ENCODE results near the gene ITPRIP. TPM values are rescaled to one million over a fixed set of nuclear protein-coding genes. Genes with fewer than 3 reads are reported as not detected.

Gene ITPRIP
- polyA plus RNA-seq, 1 experiment: 33.6 TPM

DNA sequence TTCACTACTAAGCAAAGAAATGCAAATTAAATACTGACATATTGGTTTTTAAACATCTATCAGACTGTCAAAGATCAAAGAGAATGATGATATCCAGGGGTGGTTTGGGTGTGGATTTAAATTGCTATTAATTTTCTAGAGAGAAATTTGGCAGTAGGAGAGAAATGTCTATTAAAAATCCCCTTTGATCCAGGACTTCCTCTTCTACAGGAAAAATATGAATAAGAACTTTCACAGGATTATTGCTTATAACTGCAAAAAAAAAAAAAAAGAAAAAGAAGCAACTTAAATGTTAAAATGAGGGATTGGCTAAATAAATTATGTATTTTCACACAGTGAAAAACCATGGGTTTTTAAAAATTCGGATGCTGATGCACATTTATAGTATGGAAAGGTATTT is 36.3 kb upstream of the ITPRIP start:
- ChIA-PET POLR2A (no interaction called here), CTCF (interaction anchor here (0.9 kb wide), 1 partner anchor 32 kb away, joined by 3 read pairs; no protein-coding TSS in a partner anchor)
- TF ChIP-seq, protein P1, sequence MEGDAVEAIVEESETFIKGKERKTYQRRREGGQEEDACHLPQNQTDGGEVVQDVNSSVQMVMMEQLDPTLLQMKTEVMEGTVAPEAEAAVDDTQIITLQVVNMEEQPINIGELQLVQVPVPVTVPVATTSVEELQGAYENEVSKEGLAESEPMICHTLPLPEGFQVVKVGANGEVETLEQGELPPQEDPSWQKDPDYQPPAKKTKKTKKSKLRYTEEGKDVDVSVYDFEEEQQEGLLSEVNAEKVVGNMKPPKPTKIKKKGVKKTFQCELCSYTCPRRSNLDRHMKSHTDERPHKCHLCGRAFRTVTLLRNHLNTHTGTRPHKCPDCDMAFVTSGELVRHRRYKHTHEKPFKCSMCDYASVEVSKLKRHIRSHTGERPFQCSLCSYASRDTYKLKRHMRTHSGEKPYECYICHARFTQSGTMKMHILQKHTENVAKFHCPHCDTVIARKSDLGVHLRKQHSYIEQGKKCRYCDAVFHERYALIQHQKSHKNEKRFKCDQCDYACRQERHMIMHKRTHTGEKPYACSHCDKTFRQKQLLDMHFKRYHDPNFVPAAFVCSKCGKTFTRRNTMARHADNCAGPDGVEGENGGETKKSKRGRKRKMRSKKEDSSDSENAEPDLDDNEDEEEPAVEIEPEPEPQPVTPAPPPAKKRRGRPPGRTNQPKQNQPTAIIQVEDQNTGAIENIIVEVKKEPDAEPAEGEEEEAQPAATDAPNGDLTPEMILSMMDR (IDR thresholded peaks at IDR 0.05; ENCODE audit: insufficient read depth, low read depth, low read length): no peak
- Histone ChIP-seq H3K4me3 (ENCODE audit: low read depth, low read length) (no peak overlapping the region), H3K27me3 (ENCODE audit: control insufficient read depth, insufficient read depth, low read length) (no peaks in the 10 kb centered on the region), H3K36me3 (ENCODE audit: control insufficient read depth, insufficient read depth, low read length) (no peaks in the 10 kb centered on the region)
- DNase-seq (ENCODE audit: low read depth): no peak

GRCh38 chr10:104371753-104372152 is 33.5 kb upstream of the ITPRIP start:
- POLR2A ChIA-PET: no interaction called here
- H3K27me3 ChIP-seq (ENCODE audit: control insufficient read depth, insufficient read depth, low read length): no peaks in the 10 kb centered on the region
- TF ChIP-seq, protein P1 (IDR thresholded peaks at IDR 0.05; ENCODE audit: insufficient read depth, low read depth, low read length): no peak
- CTCF ChIA-PET: no interaction called here
- no peak for DNase-seq (ENCODE audit: low read depth)
- no peak overlapping the region for H3K4me3 ChIP-seq (ENCODE audit: low read depth, low read length)
- H3K36me3 ChIP-seq (ENCODE audit: control insufficient read depth, insufficient read depth, low read length): no peaks in the 10 kb centered on the region

DNA sequence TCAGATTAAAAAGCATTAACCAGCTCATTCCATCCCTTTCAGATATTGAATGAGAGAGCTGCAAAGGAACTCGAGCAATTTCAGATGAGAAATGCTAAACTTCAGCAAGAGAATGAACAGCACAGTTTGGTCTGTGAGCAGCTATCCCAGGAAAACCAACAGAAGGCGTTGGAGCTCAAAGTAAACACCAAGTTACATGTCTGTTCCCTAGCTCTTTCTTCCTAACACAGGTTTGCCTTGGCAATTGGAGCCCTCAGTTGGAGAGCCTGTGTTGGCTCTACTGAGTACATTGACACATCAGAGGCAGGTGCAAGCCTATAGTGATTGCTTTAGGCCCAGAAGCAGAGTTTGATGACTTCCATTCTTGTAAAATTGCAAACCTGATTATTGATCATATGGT is 30.1 kb upstream of the ITPRIP start:
- no peaks in the 10 kb centered on the region for H3K36me3 ChIP-seq (ENCODE audit: control insufficient read depth, insufficient read depth, low read length)
- CTCF ChIA-PET: interaction anchor here (0.9 to 1.4 kb wide), 3 partner anchors 9 to 77 kb away, joined by 3 to 4 read pairs (median 3); partner anchors contain the start of gene CFAP58
- POLR2A ChIA-PET: no interaction called here
- no peak for DNase-seq (ENCODE audit: low read depth)
- H3K4me3 ChIP-seq (ENCODE audit: low read depth, low read length): no peak overlapping the region
- TF ChIP-seq, protein P1 (IDR thresholded peaks at IDR 0.05; ENCODE audit: insufficient read depth, low read depth, low read length): no peak
- H3K27me3 ChIP-seq (ENCODE audit: control insufficient read depth, insufficient read depth, low read length): no peaks in the 10 kb centered on the region

DNA sequence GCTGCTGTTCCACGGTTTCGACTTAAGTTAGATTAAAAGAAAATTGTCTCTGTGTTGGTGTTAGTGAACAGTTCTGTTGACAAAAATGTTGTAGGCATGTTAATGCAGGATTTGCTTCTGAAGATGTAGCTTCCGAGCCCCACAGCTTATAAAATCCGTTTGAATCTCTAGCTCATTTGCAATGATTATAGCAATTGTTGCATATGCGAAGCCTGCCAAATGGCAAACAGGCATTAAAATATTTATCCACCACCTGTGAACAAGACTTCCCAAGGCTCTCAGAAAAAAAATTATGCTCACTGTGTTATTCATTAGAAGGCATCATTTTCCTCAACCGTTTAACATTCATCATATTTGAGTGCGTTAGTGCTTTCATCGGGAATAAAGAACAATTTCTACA is 29.6 kb upstream of the ITPRIP start:
- CTCF ChIA-PET: no interaction called here
- TF ChIP-seq, protein P1 (IDR thresholded peaks at IDR 0.05; ENCODE audit: insufficient read depth, low read depth, low read length): no peak
- H3K27me3 ChIP-seq (ENCODE audit: control insufficient read depth, insufficient read depth, low read length): no peaks in the 10 kb centered on the region
- H3K4me3 ChIP-seq (ENCODE audit: low read depth, low read length): no peak overlapping the region
- no peak for DNase-seq (ENCODE audit: low read depth)
- POLR2A ChIA-PET: no interaction called here
- no peaks in the 10 kb centered on the region for H3K36me3 ChIP-seq (ENCODE audit: control insufficient read depth, insufficient read depth, low read length)

DNA sequence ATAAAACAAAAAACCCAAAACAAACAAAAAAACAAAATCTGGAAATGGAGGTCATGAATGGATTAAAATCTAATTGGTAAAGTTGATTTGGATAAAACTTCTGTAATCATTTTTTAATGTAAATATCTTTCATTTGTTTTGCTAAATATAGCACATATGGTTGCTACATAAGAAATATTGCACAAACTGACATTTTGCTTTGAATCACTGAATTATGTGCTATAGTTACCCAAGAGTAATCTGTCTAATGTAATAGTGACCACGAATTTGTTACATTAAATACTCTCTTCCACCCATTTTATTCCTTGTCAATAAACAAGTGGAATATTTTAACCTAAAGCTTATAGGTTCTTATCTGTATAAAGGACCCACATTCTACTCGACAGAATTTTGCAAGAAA is 21.5 kb upstream of the ITPRIP start:
- ChIA-PET POLR2A (no interaction called here), CTCF (interaction anchor here (1.1 kb wide), 1 partner anchor 9 kb away, joined by 3 read pairs; no protein-coding TSS in a partner anchor)
- Histone ChIP-seq H3K27me3 (ENCODE audit: control insufficient read depth, insufficient read depth, low read length) (no peaks in the 10 kb centered on the region), H3K4me3 (ENCODE audit: low read depth, low read length) (no peak overlapping the region), H3K36me3 (ENCODE audit: control insufficient read depth, insufficient read depth, low read length) (no peaks in the 10 kb centered on the region)
- TF ChIP-seq, protein P1 (IDR thresholded peaks at IDR 0.05; ENCODE audit: insufficient read depth, low read depth, low read length): no peak
- no peak for DNase-seq (ENCODE audit: low read depth)

Measured in BJ (cell line).